ENCODE data around the gene TCF7L1. TPM values are rescaled to one million over a fixed set of nuclear protein-coding genes. Genes with fewer than 3 reads are reported as not detected.

Gene TCF7L1
- total RNA-seq: 10 to 100 TPM; 12.0 to 13.8 (median 12.7) TPM
- 13.0 TPM for polyA plus RNA-seq
- long read RNA-seq, donor 1, transcript TCF7L1-201 (12 exons, 2,968 nt): major isoform, 11 of 18 reads
- long read RNA-seq, donor 1, partial matches to known transcripts: 3 of 18 reads
- long read RNA-seq, donor 1, other reads (novel, unspliced or antisense): 4 of 18 reads
- long read RNA-seq, donor 2, transcript TCF7L1-201 (12 exons, 2,968 nt): major isoform, 6 of 8 reads
- long read RNA-seq, donor 2, partial matches to known transcripts: 1 of 8 reads
- long read RNA-seq, donor 2, other reads (novel, unspliced or antisense): 1 of 8 reads
- long read RNA-seq, donor 3, partial matches to known transcripts: 0 of 1 reads
- long read RNA-seq, donor 3, other reads (novel, unspliced or antisense): 1 of 1 reads
- long read RNA-seq, donor 4, partial matches to known transcripts: 2 of 10 reads
- long read RNA-seq, donor 4, other reads (novel, unspliced or antisense): 5 of 10 reads

DNA sequence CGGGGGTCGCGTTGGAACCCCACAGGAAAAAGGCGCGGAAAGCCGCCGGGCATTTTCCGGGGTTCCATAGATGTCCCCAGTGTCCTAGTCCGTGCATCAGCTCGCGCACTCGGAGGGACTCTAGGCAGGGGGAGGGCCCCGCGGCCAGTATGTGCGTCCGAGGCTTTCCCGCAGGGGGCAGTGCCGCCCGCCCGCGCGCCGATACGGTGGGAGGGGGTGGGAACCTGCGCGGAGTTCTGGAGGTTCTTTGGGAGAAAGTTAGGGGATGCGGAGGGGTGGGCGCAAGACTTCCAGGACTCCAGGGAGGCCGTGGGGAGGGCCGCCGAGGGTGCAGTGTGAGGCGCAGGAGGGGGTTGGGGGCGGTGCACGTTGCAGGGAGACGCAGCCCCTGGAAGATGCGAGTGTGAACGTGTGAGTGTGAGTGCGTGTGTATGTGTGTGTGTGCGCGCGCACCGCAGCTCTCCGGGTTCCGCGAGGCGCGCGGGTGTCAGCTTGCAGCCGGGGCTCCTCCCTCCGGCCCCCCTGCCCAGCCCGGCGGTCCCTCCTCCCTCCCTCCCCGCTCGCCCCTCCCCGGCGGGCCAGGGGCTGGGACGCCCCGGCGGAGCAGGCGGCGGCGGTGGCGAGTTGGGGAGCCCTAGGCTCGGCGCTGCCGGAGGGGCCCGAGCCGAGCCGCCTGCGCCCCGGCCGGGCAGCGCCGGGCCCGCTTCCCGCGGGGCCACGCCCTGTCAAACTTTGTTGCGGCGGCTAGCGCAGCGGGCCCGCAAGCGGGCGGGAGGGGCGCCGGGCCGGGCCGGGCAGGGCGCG is at the start of gene TCF7L1:
TCF7L1 (plus strand) TSS at position 559 of the 804 bp plus-strand sequence. CDS start 293 bp downstream, outside the sequence.
- Histone ChIP-seq H3K9me3 (ENCODE audit: control insufficient read depth, low read length) (no peaks in the 10 kb centered on the region), H3K4me1 (ENCODE audit: control insufficient read depth, insufficient read depth, low read length) (peaks cover 11% of the 10 kb centered on the region), H3K4me3 (ENCODE audit: low read length) (peak within 1 kb of the TSS; percentile 87), H3K27me3 (ENCODE audit: control insufficient read depth, insufficient read depth) (no peaks in the 10 kb centered on the region), H3K27ac (ENCODE audit: low read length) (peak within 1 kb of the TSS; percentile 37)
- intact Hi-C loops (cut with DNase I): loop anchor here (1.0 to 5.0 kb wide), 4 partner anchors 109 to 154 kb away; no protein-coding TSS in a partner anchor
- DNase-seq (peak; percentile 91 to 96 (median 95)), ATAC-seq (peak; percentile 95)
- WGBS: under 1% methylated on average over 91 of the region's 91 CpGs

GRCh38 chr2:85085563-85085962 is 47.6 kb upstream of the TCF7L1 start:
- peaks cover 2% of the 10 kb centered on the region for H3K9me3 ChIP-seq (ENCODE audit: control insufficient read depth, low read length)
- WGBS: 81% methylated on average over 3 of the region's 3 CpGs
- ATAC-seq: no peak
- H3K27ac ChIP-seq (ENCODE audit: low read length): no peak overlapping the region
- no peak overlapping the region for H3K4me3 ChIP-seq (ENCODE audit: low read length)
- no peaks in the 10 kb centered on the region for H3K4me1 ChIP-seq (ENCODE audit: control insufficient read depth, insufficient read depth, low read length)
- no peak for DNase-seq
- intact Hi-C loops (cut with DNase I): no loop called here
- H3K27me3 ChIP-seq (ENCODE audit: control insufficient read depth, insufficient read depth): no peaks in the 10 kb centered on the region

DNA sequence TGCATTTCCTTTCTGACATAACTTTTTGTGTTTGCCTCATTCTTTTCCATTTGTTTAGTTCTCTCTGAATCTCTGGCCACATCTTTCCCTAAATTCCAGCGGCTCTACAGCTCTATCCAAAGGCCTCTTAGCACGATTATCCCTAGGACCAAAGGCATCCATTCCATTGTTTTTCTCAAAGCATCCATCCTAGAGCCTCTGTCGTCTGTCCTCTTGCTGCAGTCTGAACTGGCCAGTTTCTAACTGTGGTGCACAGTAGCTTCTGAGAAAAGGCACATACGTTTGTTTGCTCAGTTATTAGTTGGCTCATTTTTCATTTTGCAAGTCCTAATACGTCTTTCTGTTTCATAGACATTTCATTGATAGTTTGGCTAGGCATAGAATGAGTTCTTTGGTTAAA is 45.7 kb upstream of the TCF7L1 start:
- 84% methylated on average over 5 of the region's 5 CpGs for WGBS
- no peak for ATAC-seq
- intact Hi-C loops (cut with DNase I): no loop called here
- H3K9me3 ChIP-seq (ENCODE audit: control insufficient read depth, low read length): no peaks in the 10 kb centered on the region
- H3K4me1 ChIP-seq (ENCODE audit: control insufficient read depth, insufficient read depth, low read length): no peaks in the 10 kb centered on the region
- no peak overlapping the region for H3K27ac ChIP-seq (ENCODE audit: low read length)
- no peaks in the 10 kb centered on the region for H3K27me3 ChIP-seq (ENCODE audit: control insufficient read depth, insufficient read depth)
- no peak for DNase-seq
- H3K4me3 ChIP-seq (ENCODE audit: low read length): no peak overlapping the region

DNA sequence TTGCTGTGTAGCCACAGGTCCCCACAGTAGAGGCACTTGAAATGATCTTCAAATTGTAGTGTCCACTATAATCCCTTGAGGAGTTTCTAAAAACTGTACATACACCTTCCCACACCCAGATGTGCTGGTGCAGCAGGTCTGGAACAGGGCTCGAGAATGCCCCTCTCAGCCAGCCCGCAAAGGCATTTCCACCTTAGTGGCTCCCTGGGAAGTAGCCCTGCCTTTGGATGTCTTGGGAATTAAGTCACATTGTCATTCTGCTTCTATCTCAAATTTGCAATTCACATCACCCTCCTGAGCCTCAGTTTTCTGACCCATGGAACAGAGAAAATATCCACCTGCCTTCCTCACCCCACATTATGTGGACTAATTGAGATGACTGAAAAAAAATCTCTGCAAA is 44.3 kb upstream of the TCF7L1 start:
- Histone ChIP-seq H3K27me3 (ENCODE audit: control insufficient read depth, insufficient read depth) (no peaks in the 10 kb centered on the region), H3K27ac (ENCODE audit: low read length) (no peak overlapping the region), H3K9me3 (ENCODE audit: control insufficient read depth, low read length) (no peaks in the 10 kb centered on the region), H3K4me1 (ENCODE audit: control insufficient read depth, insufficient read depth, low read length) (no peaks in the 10 kb centered on the region), H3K4me3 (ENCODE audit: low read length) (no peak overlapping the region)
- intact Hi-C loops (cut with DNase I): no loop called here
- DNase-seq (no peak), ATAC-seq (no peak)
- 80% methylated on average over 2 of the region's 2 CpGs for WGBS

DNA sequence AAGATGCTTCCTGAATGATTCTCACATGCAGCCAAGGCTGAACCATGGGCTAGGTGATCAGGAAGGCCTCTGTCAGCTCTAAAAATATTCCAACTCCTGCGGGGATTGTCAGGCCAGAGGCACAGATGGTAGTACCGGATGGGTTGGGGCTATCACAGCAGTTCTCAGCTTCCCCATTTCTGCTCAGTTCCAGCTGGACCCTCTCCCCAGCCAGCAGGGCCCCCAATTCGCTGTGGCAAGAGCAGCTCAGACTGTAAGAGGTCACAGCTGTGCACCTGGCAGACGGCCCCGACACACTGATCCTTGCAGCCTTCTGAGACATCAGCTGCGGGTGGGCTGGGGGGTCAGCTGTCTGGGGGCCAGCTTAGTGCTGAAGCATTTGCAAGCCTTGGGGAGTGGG is 43.6 kb upstream of the TCF7L1 start:
- ATAC-seq (no peak), DNase-seq (no peak)
- 34% methylated on average over 6 of the region's 6 CpGs for WGBS
- Histone ChIP-seq H3K27me3 (ENCODE audit: control insufficient read depth, insufficient read depth) (no peaks in the 10 kb centered on the region), H3K4me1 (ENCODE audit: control insufficient read depth, insufficient read depth, low read length) (no peaks in the 10 kb centered on the region), H3K9me3 (ENCODE audit: control insufficient read depth, low read length) (no peaks in the 10 kb centered on the region), H3K27ac (ENCODE audit: low read length) (no peak overlapping the region), H3K4me3 (ENCODE audit: low read length) (no peak overlapping the region)
- intact Hi-C loops (cut with DNase I): no loop called here

GRCh38 chr2:85091838-85092237 is 41.4 kb upstream of the TCF7L1 start:
- H3K27ac ChIP-seq (ENCODE audit: low read length): no peak overlapping the region
- no peaks in the 10 kb centered on the region for H3K9me3 ChIP-seq (ENCODE audit: control insufficient read depth, low read length)
- H3K27me3 ChIP-seq (ENCODE audit: control insufficient read depth, insufficient read depth): no peaks in the 10 kb centered on the region
- no peak overlapping the region for H3K4me3 ChIP-seq (ENCODE audit: low read length)
- intact Hi-C loops (cut with DNase I): no loop called here
- H3K4me1 ChIP-seq (ENCODE audit: control insufficient read depth, insufficient read depth, low read length): no peaks in the 10 kb centered on the region
- DNase-seq: no peak
- ATAC-seq: no peak
- 89% methylated on average over 2 of the region's 2 CpGs for WGBS

DNA sequence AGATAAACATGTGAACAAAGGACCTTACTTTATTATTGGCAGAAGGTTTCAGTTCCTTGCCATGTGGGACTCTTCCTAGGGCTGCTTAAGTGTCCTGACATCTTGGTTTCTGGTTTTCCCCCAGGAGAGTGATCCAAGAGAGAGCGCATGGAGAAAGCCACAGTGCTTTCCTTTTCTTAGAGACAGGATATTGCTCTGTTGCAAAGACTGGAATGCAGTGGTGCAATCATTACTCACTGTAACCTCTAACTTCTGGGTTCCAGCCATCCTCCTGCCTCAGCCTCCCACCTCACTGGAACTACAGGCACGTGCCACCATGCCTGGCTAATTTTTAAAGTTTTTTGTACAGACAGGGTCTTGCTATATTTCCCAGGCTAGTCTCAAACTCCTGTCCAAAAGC is 38.1 kb upstream of the TCF7L1 start:
- Histone ChIP-seq H3K9me3 (ENCODE audit: control insufficient read depth, low read length) (no peaks in the 10 kb centered on the region), H3K27me3 (ENCODE audit: control insufficient read depth, insufficient read depth) (no peaks in the 10 kb centered on the region), H3K4me1 (ENCODE audit: control insufficient read depth, insufficient read depth, low read length) (no peaks in the 10 kb centered on the region), H3K4me3 (ENCODE audit: low read length) (no peak overlapping the region), H3K27ac (ENCODE audit: low read length) (no peak overlapping the region)
- intact Hi-C loops (cut with DNase I): no loop called here
- no peak for DNase-seq
- ATAC-seq: no peak
- WGBS: 71% methylated on average over 2 of the region's 2 CpGs

DNA sequence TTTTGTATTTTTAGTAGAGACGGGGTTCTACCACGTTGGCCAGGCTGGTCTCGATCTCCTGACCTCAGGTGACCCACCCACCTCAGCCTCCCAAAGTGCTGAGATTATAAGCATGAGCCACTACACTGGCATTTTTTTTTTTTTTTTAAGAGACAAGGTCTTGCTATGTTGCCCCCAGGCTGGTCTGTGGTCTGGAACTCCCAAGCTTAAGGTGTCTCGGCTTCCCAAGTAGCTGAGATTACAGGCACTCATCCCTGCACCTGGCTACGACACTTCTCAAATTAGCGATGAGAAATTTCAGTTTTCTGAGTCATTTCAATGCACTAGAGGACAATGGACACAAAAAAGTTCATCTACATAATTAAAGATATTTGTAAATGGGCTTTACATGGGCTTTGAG is 36.6 kb upstream of the TCF7L1 start:
- DNase-seq (no peak), ATAC-seq (no peak)
- Histone ChIP-seq H3K4me3 (ENCODE audit: low read length) (no peak overlapping the region), H3K4me1 (ENCODE audit: control insufficient read depth, insufficient read depth, low read length) (no peaks in the 10 kb centered on the region), H3K9me3 (ENCODE audit: control insufficient read depth, low read length) (no peaks in the 10 kb centered on the region), H3K27ac (ENCODE audit: low read length) (no peak overlapping the region), H3K27me3 (ENCODE audit: control insufficient read depth, insufficient read depth) (no peaks in the 10 kb centered on the region)
- intact Hi-C loops (cut with DNase I): no loop called here
- 88% methylated on average over 6 of the region's 6 CpGs for WGBS

DNA sequence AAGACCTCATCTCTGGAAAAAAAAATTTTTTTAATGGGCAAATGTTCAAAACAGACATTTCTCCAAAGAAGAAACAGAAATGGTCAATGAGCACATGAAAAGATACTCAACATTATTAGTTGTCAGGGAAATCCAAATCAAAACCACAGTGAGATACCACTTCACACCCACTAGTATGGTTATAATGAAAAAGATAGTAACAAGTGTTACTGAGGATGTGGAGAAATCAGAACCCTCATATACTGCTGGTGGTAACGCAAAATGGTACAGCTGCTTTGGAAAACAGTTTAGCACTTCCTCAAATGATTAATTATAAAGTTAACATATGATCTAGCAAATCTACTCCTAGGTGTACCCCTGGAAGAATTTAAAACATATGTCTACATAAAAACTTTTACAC is 29.0 kb upstream of the TCF7L1 start:
- no peaks in the 10 kb centered on the region for H3K9me3 ChIP-seq (ENCODE audit: control insufficient read depth, low read length)
- intact Hi-C loops (cut with DNase I): no loop called here
- DNase-seq (no peak), ATAC-seq (no peak)
- H3K4me3 ChIP-seq (ENCODE audit: low read length): no peak overlapping the region
- no peak overlapping the region for H3K27ac ChIP-seq (ENCODE audit: low read length)
- H3K27me3 ChIP-seq (ENCODE audit: control insufficient read depth, insufficient read depth): no peaks in the 10 kb centered on the region
- 76% methylated on average over 1 of the region's 1 CpG for WGBS
- H3K4me1 ChIP-seq (ENCODE audit: control insufficient read depth, insufficient read depth, low read length): no peaks in the 10 kb centered on the region

GRCh38 chr2:85106489-85107180 is 26.6 kb upstream of the TCF7L1 start:
- Histone ChIP-seq H3K27ac (ENCODE audit: low read length) (no peak overlapping the region), H3K27me3 (ENCODE audit: control insufficient read depth, insufficient read depth) (no peaks in the 10 kb centered on the region), H3K4me1 (ENCODE audit: control insufficient read depth, insufficient read depth, low read length) (no peaks in the 10 kb centered on the region), H3K9me3 (ENCODE audit: control insufficient read depth, low read length) (no peaks in the 10 kb centered on the region), H3K4me3 (ENCODE audit: low read length) (no peak overlapping the region)
- intact Hi-C loops (cut with DNase I): no loop called here
- no peak for ATAC-seq
- no peak for DNase-seq
- 81% methylated on average over 8 of the region's 8 CpGs for WGBS

All from right cardiac atrium (tissue), 5 donors.